Parathyroid adenoma (tissue), 2 donors: ENCODE data around the gene RNU11.

Experiments used
- H2AFZ ChIP-seq: fragments of 300-600 bp; sonication (generic); one replicate; pipeline ENCODE4 v1.7.0; 2017; ENCODE audit warnings: antibody characterized with exemption, mild to moderate bottlenecking
- H3K27ac ChIP-seq: fragments of 300-600 bp; sonication (generic); one replicate; pipeline ENCODE4 v1.7.0; 2017
- H3K27me3 ChIP-seq: fragments of 300-600 bp; sonication (generic); one replicate; pipeline ENCODE4 v1.7.0; 2017; ENCODE audit warnings: low read length; ENCODE audit not compliant: control insufficient read depth, insufficient read depth
- H3K36me3 ChIP-seq: fragments of 300-600 bp; sonication (generic); one replicate; pipeline ENCODE4 v1.7.0; 2017; ENCODE audit warnings: low read length; ENCODE audit not compliant: control insufficient read depth, insufficient read depth
- H3K4me1 ChIP-seq: fragments of 300-600 bp; sonication (generic); one replicate; pipeline ENCODE4 v1.7.0; 2017; ENCODE audit warnings: control low read depth
- H3K4me2 ChIP-seq: fragments of 300-600 bp; sonication (generic); one replicate; pipeline ENCODE4 v1.7.0; 2017; ENCODE audit warnings: low read length
- H3K4me3 ChIP-seq: fragments of 300-600 bp; sonication (generic); one replicate; pipeline ENCODE4 v1.7.0; 2017; ENCODE audit warnings: low read depth, low read length
- H3K79me2 ChIP-seq: fragments of 300-600 bp; sonication (generic); one replicate; pipeline ENCODE4 v1.7.0; 2017; ENCODE audit warnings: control low read depth
- H3K9ac ChIP-seq: fragments of 300-600 bp; sonication (generic); one replicate; pipeline ENCODE4 v1.7.0; 2017; ENCODE audit warnings: mild to moderate bottlenecking
- H3K9me3 ChIP-seq: fragments of 300-600 bp; sonication (generic); one replicate; pipeline ENCODE4 v1.7.0; 2017; ENCODE audit warnings: low read length; ENCODE audit not compliant: control insufficient read depth
- CTCF ChIP-seq: fragments of 300-600 bp; sonication (generic); IDR thresholded peaks from one replicate; pipeline ENCODE4 v1.7.0; 2017; ENCODE audit warnings: antibody characterized with exemption, mild to moderate bottlenecking
- donor health status: primary hyperparathyroidism.

Gene RNU11

DNA sequence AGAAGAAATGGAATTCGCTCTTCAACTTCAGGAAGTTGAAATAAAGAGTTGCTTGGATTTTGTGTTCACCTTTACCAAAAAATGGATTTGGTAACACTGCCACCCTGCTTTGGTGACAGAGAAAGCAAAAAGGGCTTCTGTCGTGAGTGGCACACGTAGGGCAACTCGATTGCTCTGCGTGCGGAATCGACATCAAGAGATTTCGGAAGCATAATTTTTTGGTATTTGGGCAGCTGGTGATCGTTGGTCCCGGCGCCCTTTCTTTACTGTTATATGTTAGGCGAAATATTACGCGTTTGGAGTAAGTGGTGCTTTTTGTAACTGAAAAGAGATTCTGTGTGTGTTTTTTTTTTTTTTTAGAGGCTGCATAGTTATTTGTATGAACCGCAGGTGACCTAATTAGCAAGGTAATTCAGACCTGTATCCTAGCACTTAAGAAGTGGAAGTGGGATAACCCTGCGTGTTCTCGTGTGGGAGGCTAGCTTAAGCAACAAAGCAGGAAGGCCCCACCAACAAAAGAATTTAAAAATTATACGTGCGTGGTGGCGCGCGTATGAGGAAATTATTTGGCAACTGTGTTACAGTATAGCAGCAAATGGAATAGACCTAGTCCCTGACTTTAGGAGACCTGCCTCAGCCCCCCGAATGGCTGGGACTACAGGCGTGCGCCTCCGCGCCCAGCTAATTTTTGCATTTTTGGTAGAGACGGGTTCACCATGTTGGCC, at the start of gene RNU11:
Gene RNU11, plus strand, starts transcription at position 127 of the 725 bp plus-strand sequence.
- H3K4me2 ChIP-seq: peak within 1 kb of the TSS; percentile 73

DNA sequence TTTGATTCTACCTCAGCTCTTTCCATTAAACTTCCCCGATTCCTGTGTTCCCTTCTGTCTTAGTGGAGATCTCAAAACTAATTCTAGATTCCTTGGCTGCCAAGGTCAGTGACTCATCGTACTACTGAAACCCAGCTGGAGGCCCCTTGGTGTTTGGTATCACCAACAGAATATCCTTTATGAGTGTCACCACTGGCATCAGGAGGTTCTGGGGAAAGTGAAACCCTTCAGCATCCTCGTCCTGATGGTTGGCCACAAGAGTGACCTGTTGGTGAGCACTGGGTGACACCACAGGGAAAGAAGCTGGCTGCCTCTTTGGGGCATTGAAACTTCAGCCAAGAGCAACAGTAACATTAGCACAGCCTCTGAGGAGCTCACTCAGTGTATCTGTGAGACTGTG, 46.7 kb upstream of the RNU11 start:
- Histone ChIP-seq H3K36me3 (no peaks in the 10 kb centered on the region), H3K27ac (no peak overlapping the region), H3K9ac (no peak overlapping the region)

More for the DNA sequence above, at the start of gene RNU11:
- no peak within 1 kb of the TSS for H3K9ac ChIP-seq
- no peaks in the 10 kb centered on the region for H3K79me2 ChIP-seq
- H3K27ac ChIP-seq: peak within 1 kb of the TSS; percentile 99
- no peaks in the 10 kb centered on the region for H3K27me3 ChIP-seq
- H3K36me3 ChIP-seq: no peaks in the 10 kb centered on the region
- peak within 1 kb of the TSS; percentile 67 for H2AFZ ChIP-seq
- H3K4me1 ChIP-seq: peaks cover 7% of the 10 kb centered on the region
- TF ChIP-seq CTCF: no peak
- H3K4me3 ChIP-seq: peak within 1 kb of the TSS; percentile 68
- no peaks in the 10 kb centered on the region for H3K9me3 ChIP-seq

DNA sequence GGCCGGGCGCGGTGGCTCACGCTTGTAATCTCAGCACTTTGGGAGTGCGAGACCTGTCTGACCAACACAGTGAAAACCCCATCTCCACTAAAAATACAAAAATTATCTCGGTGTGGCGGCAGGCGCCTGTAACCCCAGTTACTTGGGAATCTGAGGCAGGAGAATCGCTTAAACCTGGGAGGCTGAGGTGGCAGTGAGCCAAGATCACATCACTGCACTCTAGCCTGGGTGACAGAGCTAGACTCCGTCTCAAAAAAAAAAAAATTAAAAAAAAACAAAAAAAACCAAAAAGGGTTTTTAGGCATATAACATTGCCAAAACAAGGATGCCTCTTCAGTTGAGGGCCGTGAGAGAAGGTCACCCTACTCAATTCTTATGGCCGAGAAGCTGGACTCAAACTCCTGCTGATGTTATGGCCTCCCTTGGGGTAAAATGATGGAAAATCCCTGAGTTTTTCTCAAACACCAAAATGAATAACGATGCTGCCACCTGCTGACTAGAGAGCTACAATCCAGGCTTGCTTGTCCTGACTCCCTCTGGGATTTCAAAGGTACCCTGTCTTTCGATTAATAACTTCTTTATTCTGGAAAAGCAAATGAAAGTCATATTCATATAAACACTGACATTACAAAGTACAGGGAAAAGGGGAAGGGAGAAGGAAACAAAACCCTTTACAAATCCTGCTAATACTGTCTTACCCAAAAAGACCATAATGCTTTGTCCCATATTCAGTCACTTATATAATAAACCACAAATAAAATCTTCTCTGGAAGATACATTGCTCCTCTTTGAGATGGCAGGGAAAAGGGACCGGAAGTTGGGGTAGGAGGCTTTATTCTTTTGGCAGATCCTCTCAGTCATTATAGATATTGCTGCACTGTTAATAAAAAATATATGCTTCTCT, 45.6 kb upstream of the RNU11 start:
- H3K27me3 ChIP-seq: no peaks in the 10 kb centered on the region
- no peaks in the 10 kb centered on the region for H3K4me1 ChIP-seq
- H3K36me3 ChIP-seq: no peaks in the 10 kb centered on the region
- H3K4me2 ChIP-seq: no peak overlapping the region
- H3K79me2 ChIP-seq: no peaks in the 10 kb centered on the region
- TF ChIP-seq CTCF: peak; percentile 53
- H3K27ac ChIP-seq: no peak overlapping the region
- no peak overlapping the region for H2AFZ ChIP-seq
- H3K9me3 ChIP-seq: no peaks in the 10 kb centered on the region
- no peak overlapping the region for H3K4me3 ChIP-seq
- no peak overlapping the region for H3K9ac ChIP-seq

More for the DNA sequence above, 46.7 kb upstream of the RNU11 start:
- no peak for TF ChIP-seq CTCF
- Histone ChIP-seq H3K79me2 (no peaks in the 10 kb centered on the region), H3K4me2 (no peak overlapping the region), H3K27me3 (no peaks in the 10 kb centered on the region), H3K4me1 (no peaks in the 10 kb centered on the region), H3K4me3 (no peak overlapping the region), H3K9me3 (no peaks in the 10 kb centered on the region), H2AFZ (no peak overlapping the region)

GRCh38 chr1:28604411-28604810, 44.0 kb upstream of the RNU11 start:
- H3K36me3 ChIP-seq: no peaks in the 10 kb centered on the region
- H3K4me3 ChIP-seq: no peak overlapping the region

More at GRCh38 chr1:28604411-28604810, 44.0 kb upstream of the RNU11 start:
- TF ChIP-seq CTCF: no peak
- no peak overlapping the region for H3K9ac ChIP-seq
- no peak overlapping the region for H3K4me2 ChIP-seq
- H3K27ac ChIP-seq: no peak overlapping the region
- H2AFZ ChIP-seq: no peak overlapping the region
- no peaks in the 10 kb centered on the region for H3K4me1 ChIP-seq
- H3K9me3 ChIP-seq: no peaks in the 10 kb centered on the region
- H3K27me3 ChIP-seq: no peaks in the 10 kb centered on the region
- no peaks in the 10 kb centered on the region for H3K79me2 ChIP-seq
